GM18909 (cell line): ENCODE results near the gene ARHGAP27.

ENCODE experiments used
- ATAC-seq: cut with Tn5 transposase; IDR thresholded peaks from one replicate; pipeline ENCODE4 v1.9.1; 2021; ENCODE audit warnings: mild to moderate bottlenecking; ENCODE audit not compliant: unreplicated experiment, poor library complexity

Gene ARHGAP27

DNA sequence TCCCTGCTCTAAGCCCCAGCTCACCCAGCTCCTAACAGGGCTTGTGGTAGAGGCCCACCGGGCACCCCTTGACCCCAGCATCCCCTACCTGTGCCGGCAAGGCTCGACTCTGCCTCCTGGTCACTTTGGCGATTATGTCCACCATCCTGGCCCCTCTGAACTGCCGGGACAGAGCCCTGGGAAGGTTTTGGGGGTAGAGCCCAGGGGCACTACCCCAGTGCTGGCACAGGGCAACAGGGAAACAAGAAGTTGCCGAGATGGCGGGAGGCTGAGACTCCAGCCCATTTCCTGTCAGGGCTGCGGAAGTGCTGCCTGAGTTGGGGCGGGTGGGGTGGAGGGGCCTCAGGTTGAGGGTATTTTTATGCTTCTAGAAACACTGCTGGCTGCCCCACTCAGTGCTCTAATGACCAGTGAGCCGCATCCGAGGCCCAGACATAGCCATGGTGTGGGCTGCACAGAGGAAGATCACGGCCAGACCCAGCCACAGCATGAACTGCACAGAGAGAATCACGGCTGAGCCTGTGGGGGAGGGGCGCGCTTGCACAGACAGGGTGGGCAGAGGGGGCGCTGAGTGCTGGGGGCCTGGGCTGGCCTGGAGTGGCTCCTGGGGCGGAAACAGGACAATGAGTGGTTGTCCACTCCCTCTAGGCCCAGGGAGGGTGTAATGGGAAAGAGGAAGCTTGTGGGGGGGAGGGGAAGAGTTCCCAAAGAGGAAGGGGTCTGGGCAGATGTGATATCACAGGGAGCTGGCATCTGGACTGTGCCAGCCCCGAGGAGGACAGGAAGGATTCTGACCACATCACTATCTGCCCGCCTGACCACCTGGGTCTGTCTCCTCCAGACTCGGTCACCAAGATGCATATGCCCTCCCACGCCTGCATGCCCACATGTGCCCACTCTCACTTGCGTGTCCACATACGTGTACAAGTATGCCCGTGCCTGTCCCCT, 22.3 kb downstream of the ARHGAP27 start:
- peak; percentile 40 for ATAC-seq

DNA sequence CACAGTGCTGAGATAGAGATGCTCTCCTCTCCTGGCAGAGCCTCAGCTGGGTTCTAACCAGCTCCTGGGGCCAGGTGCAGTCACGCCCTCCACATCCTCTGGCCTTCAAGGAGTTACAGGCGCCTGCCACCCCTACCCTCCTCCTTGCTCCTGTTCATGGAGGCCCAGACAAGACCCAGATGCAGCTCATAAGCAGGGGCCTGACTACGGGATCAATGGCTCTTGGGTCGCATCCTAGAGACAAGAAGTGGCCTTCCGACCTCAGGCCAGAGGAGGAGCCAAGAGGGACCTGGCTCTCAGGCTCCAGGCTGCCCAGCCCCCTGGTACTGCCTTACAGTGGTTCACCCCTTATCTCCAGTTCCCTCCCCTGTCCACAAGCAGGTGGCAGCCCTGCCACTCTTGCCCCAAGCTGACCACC, 23.0 kb downstream of the ARHGAP27 start:
- ATAC-seq: peak; percentile 15

DNA sequence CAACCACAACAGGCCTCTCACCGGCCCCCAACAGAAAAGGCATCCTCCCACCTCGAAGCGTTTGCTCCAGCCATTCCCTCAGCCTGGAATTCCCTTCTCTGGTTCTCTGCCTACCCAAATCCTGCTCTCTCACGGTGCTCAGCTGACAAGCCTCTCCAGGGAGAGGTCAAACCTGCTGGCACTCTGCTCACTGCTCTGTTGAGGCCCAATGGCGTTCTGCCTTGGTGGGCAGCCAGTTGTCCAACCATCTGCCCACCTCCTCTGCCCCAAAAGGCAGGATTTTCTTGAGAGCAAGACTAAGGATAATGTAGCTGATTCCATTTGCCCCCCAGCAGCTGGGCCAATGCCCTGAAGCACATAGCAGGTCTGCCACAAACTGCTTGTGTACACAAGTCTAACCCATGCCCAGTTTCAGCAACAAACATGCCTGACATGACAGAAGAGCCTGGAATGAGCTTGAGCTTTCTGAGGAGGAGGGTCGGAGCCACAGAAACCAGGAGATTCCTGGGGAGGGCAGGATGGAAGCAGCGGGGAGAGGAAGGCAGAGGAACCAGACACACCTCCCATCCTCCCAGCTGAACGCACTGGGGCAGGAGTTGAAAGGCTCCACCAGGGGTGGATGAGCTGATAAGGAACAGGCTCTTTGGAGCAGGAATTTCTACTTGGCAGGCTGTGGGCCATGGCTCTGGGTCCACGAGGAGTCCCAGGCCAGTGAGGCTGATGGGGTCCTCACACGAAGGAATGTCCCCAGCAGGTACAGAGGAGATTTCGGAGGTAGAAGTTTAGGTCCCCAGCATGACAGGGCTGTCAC, 23.9 kb downstream of the ARHGAP27 start:
- ATAC-seq: no peak

DNA sequence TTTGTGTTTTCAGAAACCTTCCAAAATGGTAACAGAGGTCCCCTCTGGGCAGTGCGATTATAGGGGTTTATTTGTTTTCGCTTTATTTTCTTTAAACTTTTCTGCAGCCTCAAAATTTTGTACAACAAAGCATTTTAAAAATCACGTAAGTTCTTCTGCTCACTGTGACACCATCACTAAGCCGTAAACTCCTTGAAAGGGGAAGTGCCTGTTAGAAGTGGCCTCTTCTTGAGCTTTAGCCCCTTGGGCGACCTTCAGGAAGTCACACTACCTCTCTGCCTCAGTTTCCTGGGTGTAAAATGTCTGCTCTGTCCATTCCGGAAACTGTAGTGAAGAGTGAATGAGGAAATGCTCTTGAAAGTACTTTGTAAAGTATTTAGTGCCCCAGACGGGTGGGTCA, 26.6 kb downstream of the ARHGAP27 start:
- no peak for ATAC-seq

DNA sequence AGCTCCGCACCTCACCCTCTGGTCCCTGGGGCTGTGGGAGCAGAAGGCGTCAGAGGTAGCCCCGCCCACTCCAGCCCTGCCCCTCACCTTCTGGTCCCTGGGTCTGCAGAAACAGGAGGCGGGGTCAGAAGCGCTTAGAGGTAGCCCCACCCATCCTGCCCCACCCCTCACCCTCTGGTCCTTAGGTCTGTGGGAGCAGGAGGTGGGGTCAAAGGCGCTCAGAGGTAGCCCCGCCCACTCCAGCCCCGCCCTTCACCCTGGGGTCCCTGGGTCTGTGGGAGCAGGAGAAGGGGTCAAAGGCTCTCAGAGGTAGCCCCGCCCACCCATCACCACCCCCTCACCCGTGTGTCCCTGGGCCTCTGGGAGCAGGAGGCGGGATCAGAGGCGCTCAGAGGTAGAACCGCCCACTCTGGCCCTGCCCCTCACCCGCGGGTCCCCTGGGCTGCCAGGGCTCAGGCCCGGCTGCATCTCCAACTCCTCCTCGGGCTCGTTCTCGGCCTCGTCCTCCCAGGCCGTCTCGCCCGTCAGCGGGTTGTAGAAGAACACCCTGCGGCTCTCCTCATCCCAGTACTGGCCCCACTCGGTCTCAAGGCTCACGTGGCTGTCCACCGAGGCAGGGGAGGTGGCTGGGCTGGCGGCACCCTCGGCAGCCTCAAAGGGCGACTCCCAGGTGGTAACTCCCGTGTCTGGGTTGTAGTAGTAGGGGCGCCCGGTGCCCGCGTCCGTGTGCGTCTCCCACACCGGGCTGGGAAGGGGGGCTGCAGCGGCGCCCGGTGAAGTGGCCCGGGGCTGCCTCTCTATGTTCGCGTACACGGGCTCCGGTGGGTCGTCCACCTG, 27.2 kb downstream of the ARHGAP27 start:
- no peak for ATAC-seq

DNA sequence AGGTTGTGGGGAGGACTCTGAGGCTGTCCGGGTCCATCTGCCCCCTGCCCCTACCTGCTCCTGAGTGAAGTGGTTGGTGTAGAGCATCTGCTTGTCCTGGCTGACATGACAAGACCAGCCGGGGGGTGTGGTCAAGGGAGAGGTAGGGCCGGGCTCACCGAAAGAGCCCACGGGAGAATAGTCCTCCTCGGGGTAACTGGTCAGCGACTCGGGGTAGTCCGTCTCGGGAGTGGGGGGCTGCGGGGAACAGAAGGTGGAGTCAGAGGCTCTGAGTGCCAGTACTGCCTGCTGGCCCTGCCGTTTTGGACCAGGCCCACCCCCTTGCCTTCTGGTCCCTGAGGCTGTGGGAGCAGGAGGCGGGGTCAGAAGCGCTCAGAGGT, 27.8 kb downstream of the ARHGAP27 start:
- ATAC-seq: no peak

DNA sequence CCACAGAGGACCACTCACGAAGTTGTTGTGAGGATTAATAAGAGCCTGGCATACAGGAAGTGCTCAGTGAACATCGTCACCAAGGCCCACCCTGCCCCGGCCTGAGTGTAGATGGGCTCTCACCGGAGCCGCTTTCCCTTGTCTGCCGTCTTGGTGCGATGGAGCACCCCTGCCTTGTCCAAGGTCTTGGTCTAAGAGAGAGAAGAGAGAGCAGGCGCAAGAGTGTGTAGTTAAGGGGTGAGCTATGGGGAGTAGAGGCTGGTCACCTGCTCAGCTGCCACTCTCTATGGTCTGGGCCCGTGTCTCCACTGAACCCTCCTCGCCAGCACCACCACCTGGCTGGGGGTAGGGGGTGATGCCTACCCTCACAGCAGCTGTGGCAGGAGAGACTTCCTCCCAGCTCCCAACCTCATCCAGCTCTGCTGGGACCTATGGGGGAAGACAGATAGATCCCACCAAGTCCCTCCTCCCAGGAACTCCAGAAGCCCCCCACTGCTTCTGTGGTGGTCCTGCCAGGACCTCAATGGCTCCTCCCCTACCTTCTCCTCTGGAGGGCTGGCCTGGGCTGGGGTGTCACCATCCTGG, 28.7 kb downstream of the ARHGAP27 start:
- no peak for ATAC-seq

DNA sequence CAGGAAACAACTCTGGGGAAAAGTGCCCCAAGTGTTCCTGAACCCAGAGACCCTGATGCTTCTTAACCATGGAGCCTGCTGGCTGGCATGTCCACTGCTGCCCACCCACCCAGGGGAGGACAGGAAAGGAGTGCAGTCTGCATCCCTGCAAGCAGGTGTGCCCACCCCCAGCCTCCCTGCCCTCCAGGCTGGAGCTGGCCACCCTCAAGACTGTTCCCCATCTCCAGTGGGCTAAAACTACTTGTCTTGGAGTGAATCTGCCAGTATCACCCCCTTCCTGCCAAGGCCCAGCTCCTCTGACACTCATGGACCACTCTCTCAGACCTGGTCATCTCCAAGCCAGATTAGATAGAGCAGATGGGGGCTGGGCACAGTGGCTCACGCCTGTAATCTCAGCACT, 29.8 kb downstream of the ARHGAP27 start:
- ATAC-seq: no peak

DNA sequence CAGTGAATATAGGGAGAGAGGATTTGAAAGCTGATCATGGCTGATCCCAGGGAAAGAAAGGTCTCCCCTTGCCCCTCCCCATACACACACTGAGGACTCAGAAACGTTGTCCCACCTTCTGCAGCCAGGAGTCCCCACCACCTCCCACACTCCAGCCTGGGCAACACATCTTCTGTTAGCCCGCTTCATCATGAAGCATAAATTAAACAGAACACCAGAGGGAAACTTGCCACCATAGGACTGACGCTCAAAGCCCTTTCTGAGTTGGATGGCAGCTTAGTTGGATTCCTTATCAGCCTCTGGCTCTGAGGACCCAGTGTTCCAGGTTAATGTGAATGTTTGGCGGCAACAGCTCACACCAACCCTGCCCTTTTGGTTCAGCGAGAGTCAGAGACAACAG, 33.9 kb downstream of the ARHGAP27 start:
- no peak for ATAC-seq

DNA sequence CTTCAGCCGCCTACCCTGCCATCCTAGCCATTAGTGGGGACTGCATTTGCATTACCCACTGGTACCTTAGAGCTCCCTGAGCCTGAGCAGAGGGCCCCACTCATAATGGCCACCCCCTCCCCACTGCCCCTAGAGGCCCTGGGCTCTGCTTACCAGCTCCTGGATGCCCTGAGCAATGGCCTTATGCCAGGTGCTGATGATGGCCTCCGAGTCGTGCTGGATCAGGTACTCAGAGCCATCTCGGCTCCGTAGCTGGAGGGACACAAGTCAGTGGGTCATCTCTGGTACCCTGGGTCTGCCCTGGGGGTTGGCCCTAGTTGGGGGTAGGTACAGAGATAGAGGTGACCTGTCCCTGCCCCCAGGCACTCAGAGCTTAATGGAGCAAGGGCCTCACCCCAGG, 34.9 kb downstream of the ARHGAP27 start:
- no peak for ATAC-seq

DNA sequence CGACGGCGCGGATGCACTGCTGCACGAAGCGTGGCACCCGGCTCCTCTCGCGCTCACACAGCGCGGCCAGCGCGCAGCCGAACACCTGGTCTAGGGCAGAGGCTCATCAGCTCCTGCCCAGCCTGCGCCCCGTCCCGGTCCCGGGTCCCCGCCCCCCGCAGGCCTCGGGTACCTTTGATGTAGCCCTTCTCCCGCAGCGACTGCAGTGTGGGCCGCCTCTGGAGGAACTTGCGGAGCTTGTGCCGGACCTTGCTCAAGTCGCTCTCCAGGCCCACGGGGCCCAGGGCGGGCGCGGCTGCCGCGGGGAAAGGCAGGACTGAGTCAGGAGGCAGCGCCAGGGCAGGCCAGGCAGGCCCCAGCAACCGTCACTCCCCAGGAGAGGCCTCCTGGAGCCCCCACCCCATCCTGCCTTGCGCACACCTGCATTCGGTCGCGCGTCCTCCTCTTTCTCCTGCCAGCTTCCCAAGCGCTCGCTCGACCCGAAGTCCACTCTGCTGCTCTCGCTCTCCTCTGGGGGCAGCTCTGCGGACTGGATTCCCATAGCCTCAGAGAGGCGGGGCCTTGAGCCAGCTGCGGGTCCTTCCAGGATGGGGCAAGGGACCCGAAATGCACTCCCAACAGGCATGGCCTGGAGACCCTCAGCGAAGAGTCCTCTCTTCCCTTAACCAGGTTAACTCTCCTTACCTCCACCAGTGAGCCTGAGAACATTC, 36.0 kb downstream of the ARHGAP27 start:
- no peak for ATAC-seq

DNA sequence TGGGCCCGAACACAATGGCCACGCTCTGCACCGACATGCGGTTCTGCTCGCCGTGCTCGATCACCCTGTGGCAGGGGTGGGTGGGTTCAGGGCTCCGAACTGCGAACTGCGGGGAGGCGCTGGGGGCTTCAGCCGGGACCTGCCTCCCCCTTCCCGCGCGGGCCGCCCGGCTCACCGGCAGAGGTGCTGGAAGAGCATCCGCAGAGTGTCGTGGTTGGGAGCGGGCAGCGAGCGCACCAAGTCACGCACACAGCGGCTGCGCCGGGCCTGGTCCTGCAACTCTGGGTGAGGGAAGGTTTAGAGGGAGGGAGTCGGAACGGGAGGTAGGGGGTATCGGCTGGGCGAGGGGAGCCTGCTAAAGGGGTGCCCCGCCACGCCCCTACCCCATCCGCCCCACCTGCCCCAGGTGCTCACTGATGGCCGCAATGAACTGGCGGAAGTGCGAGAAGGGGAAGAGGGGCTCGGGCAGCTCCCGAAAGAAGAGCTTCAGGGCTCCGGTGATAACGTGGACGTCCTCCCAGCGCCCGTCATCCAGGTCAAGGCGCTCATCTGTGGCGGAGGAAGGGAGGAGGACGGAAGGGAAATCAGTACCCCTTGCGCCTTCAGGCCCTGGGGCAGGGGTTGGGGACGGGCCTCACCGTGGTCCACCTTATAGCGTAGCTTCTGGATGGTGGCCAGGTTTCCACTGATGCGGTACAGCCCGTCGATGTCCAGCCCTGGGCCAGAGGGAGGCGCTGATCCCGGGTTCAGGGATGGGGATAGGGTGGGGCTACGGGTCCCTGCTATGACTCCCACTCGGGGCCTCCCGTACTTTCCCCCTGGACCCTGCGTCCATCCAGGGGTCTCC, 36.9 kb downstream of the ARHGAP27 start:
- no peak for ATAC-seq

DNA sequence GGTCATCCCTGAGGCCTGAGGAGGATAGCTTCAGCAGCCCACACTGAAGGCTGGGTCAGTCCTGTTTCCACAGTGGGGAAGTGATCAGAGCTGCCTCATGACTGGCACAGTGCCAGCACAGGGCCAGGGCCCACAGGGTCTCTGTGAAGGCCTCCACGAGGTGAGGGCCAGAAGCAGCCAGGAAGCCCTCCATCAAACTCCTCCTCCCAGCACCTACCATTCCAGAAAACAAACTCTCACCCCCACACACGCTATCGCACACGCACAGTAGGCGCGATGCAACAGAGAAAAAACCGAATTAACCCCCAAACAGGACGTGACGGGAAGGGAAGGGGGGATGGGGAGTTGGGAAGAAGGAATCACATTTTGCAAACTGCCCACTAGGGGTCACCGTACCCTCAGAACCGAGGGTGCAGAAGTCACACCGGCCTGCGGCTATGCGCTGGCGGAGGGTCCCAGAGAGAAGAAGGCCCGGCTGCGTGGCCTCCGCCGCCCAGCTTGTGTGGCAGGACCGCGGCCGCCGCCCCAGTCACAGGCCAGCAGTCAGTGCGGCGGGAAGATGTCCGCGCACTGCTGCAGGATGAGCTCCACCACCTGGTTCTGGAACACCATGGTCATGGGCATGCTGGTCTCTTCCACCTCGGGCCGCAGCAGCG, 37.6 kb downstream of the ARHGAP27 start:
- ATAC-seq: no peak

DNA sequence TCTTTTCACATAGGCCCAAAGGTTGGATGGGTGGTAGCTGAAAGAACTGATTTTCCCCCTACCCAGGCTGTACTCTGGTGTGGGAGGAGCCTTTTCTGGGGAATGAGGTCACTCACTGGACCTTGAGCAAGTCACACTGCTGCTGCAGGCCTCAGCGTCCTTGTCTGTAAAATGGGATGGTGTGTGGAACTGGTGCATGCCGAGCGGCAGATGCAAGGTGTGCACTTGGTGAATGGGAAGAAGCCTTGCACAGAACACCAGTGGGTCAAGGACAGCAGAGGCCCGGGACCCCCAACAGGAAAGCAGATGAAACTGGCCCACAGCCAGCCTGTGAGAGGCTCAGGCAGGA, 38.1 kb downstream of the ARHGAP27 start:
- no peak for ATAC-seq

DNA sequence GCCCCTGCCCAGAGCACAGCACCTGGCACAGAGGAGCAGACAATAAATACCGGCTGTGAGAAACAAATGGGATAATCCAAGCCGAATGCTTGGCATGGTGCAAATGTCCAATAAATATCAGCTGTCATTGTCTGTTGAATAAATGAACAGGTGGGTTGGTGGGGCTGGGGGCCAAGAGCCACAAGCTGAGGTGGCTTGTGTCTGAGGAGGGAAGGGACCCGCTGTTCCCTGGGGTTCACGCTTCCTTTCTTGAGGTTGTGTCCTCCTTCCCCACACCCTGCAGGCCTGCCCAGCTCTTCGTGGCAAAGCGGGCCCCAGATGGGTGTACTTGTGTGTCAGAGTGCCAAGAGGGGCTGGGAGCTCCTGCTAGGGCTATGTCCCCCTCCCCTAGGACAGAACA, 38.6 kb downstream of the ARHGAP27 start:
- no peak for ATAC-seq

DNA sequence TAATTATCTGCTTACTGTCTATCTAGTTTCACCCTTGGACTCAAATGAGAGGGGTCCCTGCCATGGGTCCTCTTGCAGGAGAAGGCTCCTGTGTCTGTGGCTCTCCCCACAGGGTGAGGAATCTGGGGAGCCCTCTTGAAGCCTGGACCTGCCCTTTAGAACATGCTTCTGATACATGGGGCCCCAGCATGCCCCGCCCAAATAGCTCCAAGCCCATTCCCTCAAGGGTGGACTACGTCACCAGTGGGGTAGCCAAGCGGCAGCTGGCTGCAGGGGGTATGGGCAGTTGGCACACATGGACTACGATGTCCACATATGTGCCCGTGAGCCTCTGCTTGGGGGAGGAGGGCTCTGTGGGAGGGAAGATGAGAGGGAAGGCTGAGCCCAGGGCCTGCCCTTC, 39.3 kb downstream of the ARHGAP27 start:
- ATAC-seq: no peak

DNA sequence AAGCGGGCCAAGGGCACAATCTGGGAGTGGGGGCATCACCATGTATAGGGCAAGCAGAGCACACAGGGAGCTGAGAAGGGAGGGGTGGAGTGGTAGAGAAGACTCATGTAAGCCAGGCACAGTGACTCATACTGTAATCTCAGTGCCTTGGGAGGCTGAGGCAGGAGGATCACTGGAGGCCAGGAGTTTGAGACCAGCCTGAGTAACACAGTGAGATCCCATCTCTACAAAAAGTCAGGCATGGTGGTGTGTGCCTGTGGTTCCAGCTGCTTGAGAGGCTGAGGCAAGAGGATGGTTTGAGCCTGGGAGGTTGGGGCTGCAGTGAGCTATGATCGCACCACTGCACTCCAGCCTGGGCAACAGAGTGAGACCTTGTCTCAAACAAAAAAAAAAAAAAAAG, 40.8 kb downstream of the ARHGAP27 start:
- no peak for ATAC-seq

DNA sequence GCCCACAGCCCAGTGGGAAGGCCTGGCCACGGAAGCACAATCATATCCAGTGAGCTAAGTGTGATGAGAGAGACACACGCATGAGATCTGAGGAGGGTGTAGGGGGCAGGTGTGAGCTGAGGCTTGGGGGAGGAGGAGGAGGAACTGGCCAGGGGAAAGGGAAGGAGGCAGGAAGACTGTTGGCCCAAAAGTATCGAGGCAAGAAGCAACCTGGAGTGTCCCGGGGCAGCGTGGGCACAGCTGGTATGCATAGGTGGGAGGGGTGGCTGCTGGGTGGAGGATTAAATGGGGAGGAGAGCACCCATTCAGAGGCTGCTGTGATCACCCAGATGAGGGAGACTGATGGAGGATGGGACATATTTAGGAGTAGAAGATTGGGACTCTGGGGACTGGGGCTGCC, 41.4 kb downstream of the ARHGAP27 start:
- no peak for ATAC-seq
